Neural cell (in vitro differentiated cells): Measurements from ENCODE around the gene ANGPTL8. TPM values are rescaled to one million over a fixed set of nuclear protein-coding genes. Genes with fewer than 3 reads are reported as not detected.

Experiments used
- H2AFZ ChIP-seq: fragments of 200-600, 300-800 bp; sonication (generic), shearing (Covaris generic); 2 replicates; pipeline ENCODE4 v1.6.0; 2014; ENCODE audit warnings: low read depth, mild to moderate bottlenecking, antibody characterized with exemption, low read length, moderate library complexity
- H3F3A ChIP-seq: fragments of 200-600 bp; shearing (Covaris generic); 2 replicates; pipeline ENCODE4 v1.6.1; 2016; ENCODE audit warnings: mild to moderate bottlenecking, moderate library complexity, mixed read lengths, antibody characterized with exemption, low read length; ENCODE audit not compliant: insufficient read depth, poor library complexity, severe bottlenecking
- H3K27ac ChIP-seq: fragments of 200-600, 300-800 bp; sonication (generic), shearing (Covaris generic); 2 replicates; pipeline ENCODE4 v1.5.1; 2014; ENCODE audit warnings: mild to moderate bottlenecking, low read length, moderate library complexity
- H3K27me3 ChIP-seq: fragments of 300-800, 200-600 bp; sonication (generic), shearing (Covaris generic); 2 replicates; pipeline ENCODE4 v1.6.0; 2014; ENCODE audit warnings: mild to moderate bottlenecking, low read depth, low read length, moderate library complexity; ENCODE audit not compliant: insufficient read depth
- H3K36me3 ChIP-seq: fragments of 300-800, 200-600 bp; sonication (generic), shearing (Covaris generic); 2 replicates; pipeline ENCODE4 v1.5.1; 2014; ENCODE audit warnings: mild to moderate bottlenecking, antibody characterized with exemption, low read length, moderate library complexity; ENCODE audit not compliant: insufficient read depth
- H3K4me2 ChIP-seq: fragments of 300-800, 200-600 bp; sonication (generic), shearing (Covaris generic); 2 replicates; pipeline ENCODE4 v1.6.0; 2014; ENCODE audit warnings: mild to moderate bottlenecking, low read length
- H3K4me3 ChIP-seq: fragments of 300-800, 200-600 bp; sonication (generic), shearing (Covaris generic); 2 replicates; pipeline ENCODE4 v1.5.1; 2014; ENCODE audit warnings: mild to moderate bottlenecking, low read length, moderate library complexity
- H3K79me2 ChIP-seq: fragments of 200-600 bp; shearing (Covaris generic); replicated peaks from 2 replicates; pipeline ENCODE4 v1.6.0; 2014; ENCODE audit warnings: mild to moderate bottlenecking, low read length, moderate library complexity; ENCODE audit not compliant: insufficient read depth
- H3K9ac ChIP-seq: fragments of 300-800, 200-600 bp; sonication (generic), shearing (Covaris generic); 2 replicates; pipeline ENCODE4 v1.6.1; 2016; ENCODE audit warnings: mild to moderate bottlenecking, low read length, mixed read lengths
- H3K9me2 ChIP-seq: fragments of 200-600 bp; shearing (Covaris generic); 2 replicates; pipeline ENCODE4 v1.6.1; 2016; ENCODE audit warnings: mild to moderate bottlenecking, low read length, mixed read lengths; ENCODE audit not compliant: insufficient read depth
- H3K9me3 ChIP-seq: fragments of 200-600, 300-800 bp; sonication (generic), shearing (Covaris generic); 2 replicates; pipeline ENCODE4 v1.6.1; 2016; ENCODE audit warnings: mild to moderate bottlenecking, mixed run types, low read length, moderate library complexity, mixed read lengths
- H4K20me1 ChIP-seq: fragments of 200-600 bp; shearing (Covaris generic); 2 replicates; pipeline ENCODE4 v1.6.1; 2016; ENCODE audit warnings: mild to moderate bottlenecking, mixed run types; ENCODE audit not compliant: insufficient read depth
- CTCF ChIP-seq: fragments of 450-650 bp; IDR thresholded peaks from 2 replicates; pipeline ENCODE4 v1.5.1; 2014; ENCODE audit warnings: antibody characterized with exemption, mild to moderate bottlenecking, moderate library complexity; ENCODE audit not compliant: poor library complexity, severe bottlenecking
- EP300 ChIP-seq: fragments of 450-650 bp; conservative IDR thresholded peaks from 2 replicates; pipeline ENCODE4 v1.6.1; 2014; ENCODE audit warnings: antibody characterized with exemption, mild to moderate bottlenecking, moderate library complexity; ENCODE audit not compliant: poor library complexity, severe bottlenecking
- EZH2 ChIP-seq: fragments of 200-600, 300-800 bp; shearing (Covaris generic), sonication (generic); IDR thresholded peaks from 2 replicates; pipeline ENCODE4 v1.6.1; 2014; ENCODE audit warnings: antibody characterized with exemption, low read length, borderline replicate concordance, mild to moderate bottlenecking; ENCODE audit not compliant: insufficient read depth, poor library complexity, severe bottlenecking
- MXI1 ChIP-seq: fragments of 450-650 bp; conservative IDR thresholded peaks from 2 replicates; pipeline ENCODE4 v1.6.1; 2014; ENCODE audit warnings: antibody characterized with exemption, mild to moderate bottlenecking; ENCODE audit not compliant: poor library complexity, severe bottlenecking
- POLR2AphosphoS5 ChIP-seq: IDR thresholded peaks from 2 replicates; pipeline ENCODE4 v1.6.1; 2012
- RAD21 ChIP-seq: fragments of 450-650 bp; conservative IDR thresholded peaks from 2 replicates; pipeline ENCODE4 v1.6.1; 2014; ENCODE audit warnings: antibody characterized with exemption, mild to moderate bottlenecking, moderate library complexity
- REST ChIP-seq: IDR thresholded peaks from 2 replicates; pipeline ENCODE4 v1.6.1; 2012; ENCODE audit warnings: borderline replicate concordance
- SMC3 ChIP-seq: fragments of 450-650 bp; conservative IDR thresholded peaks from 2 replicates; pipeline ENCODE4 v1.6.1; 2014; ENCODE audit warnings: antibody characterized with exemption, mild to moderate bottlenecking, moderate library complexity; ENCODE audit not compliant: poor library complexity
- TAF1 ChIP-seq: IDR thresholded peaks from 2 replicates; pipeline ENCODE4 v1.6.1; 2012; ENCODE audit warnings: low read depth
- polyA plus RNA-seq: library from polyadenylated mRNA; depleted of rRNA; stranded (reverse); fragments of >200 nt; gene quantifications from 2 replicates; pipeline ENCODE4 v1.2.3, GENCODE V29; 2014

Gene ANGPTL8
- polyA plus RNA-seq, 1 donor from 2014 or later: not detected

DNA sequence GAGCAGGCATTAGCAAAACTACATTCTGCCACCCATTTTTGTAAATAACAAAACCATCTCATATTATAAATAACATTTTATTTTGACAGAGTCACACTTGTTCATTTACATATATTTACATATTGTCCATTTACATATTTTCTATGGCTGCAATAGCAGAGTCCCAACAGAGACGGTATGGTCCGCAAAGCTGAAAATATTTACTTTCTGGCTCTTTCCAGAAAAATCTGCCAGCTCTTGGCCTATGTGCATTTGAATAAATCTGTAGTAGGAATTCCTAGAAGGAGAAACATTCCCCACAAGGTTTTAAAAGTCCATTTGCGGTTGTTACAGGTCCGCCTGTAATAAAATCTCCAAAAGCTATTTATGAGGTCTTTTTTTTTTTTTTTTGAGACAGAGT is 50.8 kb downstream of the ANGPTL8 start:
- no peaks in the 10 kb centered on the region for H3K27me3 ChIP-seq
- no peaks in the 10 kb centered on the region for H3K9me3 ChIP-seq
- no peaks in the 10 kb centered on the region for H3K79me2 ChIP-seq
- no peaks in the 10 kb centered on the region for H3K9me2 ChIP-seq
- H3F3A ChIP-seq: no peaks in the 10 kb centered on the region
- H4K20me1 ChIP-seq: no peaks in the 10 kb centered on the region
- H3K27ac ChIP-seq: no peak overlapping the region
- no peak overlapping the region for H3K4me2 ChIP-seq
- H3K4me3 ChIP-seq: no peak overlapping the region
- H3K36me3 ChIP-seq: no peaks in the 10 kb centered on the region
- H3K9ac ChIP-seq: no peak overlapping the region
- TF ChIP-seq RAD21 (no peak), POLR2AphosphoS5 (no peak), SMC3 (no peak)
- no peak overlapping the region for H2AFZ ChIP-seq

DNA sequence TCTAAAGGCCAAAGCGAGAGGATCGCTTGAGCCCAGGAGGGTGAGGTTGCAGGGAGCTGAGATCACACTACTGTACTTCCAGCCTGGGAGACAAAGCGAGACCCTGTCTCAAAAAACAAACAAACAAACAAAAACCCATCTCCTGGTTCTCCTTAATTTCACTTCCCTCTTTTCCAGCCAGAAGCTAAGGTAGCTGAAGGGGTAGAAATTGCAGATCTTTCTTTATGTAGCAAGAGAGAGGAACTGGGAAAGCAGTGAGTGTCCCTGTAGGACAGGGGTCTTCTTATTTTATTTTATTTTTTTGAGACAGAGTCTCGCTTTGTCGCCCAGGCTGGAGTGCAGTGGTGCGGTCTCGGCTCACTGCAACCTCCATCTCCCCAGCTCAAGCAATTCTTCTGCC is 52.0 kb downstream of the ANGPTL8 start:
- Histone ChIP-seq H3K9me3 (no peaks in the 10 kb centered on the region), H3K4me2 (no peak overlapping the region), H4K20me1 (no peaks in the 10 kb centered on the region), H3K27ac (no peak overlapping the region), H3K9me2 (no peaks in the 10 kb centered on the region), H3F3A (no peaks in the 10 kb centered on the region), H2AFZ (no peak overlapping the region), H3K79me2 (no peaks in the 10 kb centered on the region), H3K36me3 (no peaks in the 10 kb centered on the region), H3K27me3 (no peaks in the 10 kb centered on the region), H3K9ac (no peak overlapping the region), H3K4me3 (no peak overlapping the region)
- TF ChIP-seq SMC3 (no peak), POLR2AphosphoS5 (no peak), EZH2 (no peak), CTCF (no peak), TAF1 (no peak), MXI1 (no peak), EP300 (no peak), RAD21 (no peak), REST (no peak)

Other genes with a start within 250 kb of the ANGPTL8 start
- 23.2 and 26.4 TPM in 2 replicates for gene LDLR, start 150.2 kb upstream of the ANGPTL8 start, polyA plus RNA-seq
- gene SPC24, start 83.8 kb upstream of the ANGPTL8 start, polyA plus RNA-seq: 0.40 and 2.5 TPM in 2 replicates
- gene KANK2, start 42.1 kb upstream of the ANGPTL8 start, polyA plus RNA-seq: 0.25 and 0.26 TPM in 2 replicates
- gene DOCK6, start 22.9 kb downstream of the ANGPTL8 start, polyA plus RNA-seq: 0.48 TPM in 1 of 2 replicates, not detected in the other
- not detected in 2 replicates for gene TSPAN16, start 56.5 kb downstream of the ANGPTL8 start, polyA plus RNA-seq
- gene RAB3D, start 100.0 kb downstream of the ANGPTL8 start, polyA plus RNA-seq: 16.7 and 19.3 TPM in 2 replicates
- 113 and 136 TPM in 2 replicates for gene TMEM205, start 106.6 kb downstream of the ANGPTL8 start, polyA plus RNA-seq
- 2.4 TPM in 1 of 2 replicates, not detected in the other for gene CCDC159, start 106.9 kb downstream of the ANGPTL8 start, polyA plus RNA-seq
- 44.1 and 47.6 TPM in 2 replicates for gene PLPPR2, start 115.8 kb downstream of the ANGPTL8 start, polyA plus RNA-seq
- 2.1 and 2.4 TPM in 2 replicates for gene SWSAP1, start 135.0 kb downstream of the ANGPTL8 start, polyA plus RNA-seq
- 3.1 and 5.8 TPM in 2 replicates for gene EPOR, start 144.7 kb downstream of the ANGPTL8 start, polyA plus RNA-seq
- gene RGL3, start 179.7 kb downstream of the ANGPTL8 start, polyA plus RNA-seq: not detected in 2 replicates
- 3.4 and 5.4 TPM in 2 replicates for gene ODAD3, start 195.5 kb downstream of the ANGPTL8 start, polyA plus RNA-seq
- gene PRKCSH, start 196.0 kb downstream of the ANGPTL8 start, polyA plus RNA-seq: 29.6 and 70.2 TPM in 2 replicates
- gene ELAVL3, start 241.4 kb downstream of the ANGPTL8 start, polyA plus RNA-seq: 38.7 and 68.9 TPM in 2 replicates